HepG2 (cell line): ENCODE measurements around the gene ARHGAP35. TPM values are rescaled to one million over a fixed set of nuclear protein-coding genes. Genes with fewer than 3 reads are reported as not detected.
A peak's percentile ranks its signal among the peaks of the same experiment; 100 is the strongest.

Experiments
- CHD4 ChIP-seq: fragments of 200-600 bp; sonication (generic); IDR thresholded peaks from 2 replicates; pipeline ENCODE4 v1.7.0; 2017; ENCODE audit warnings: mild to moderate bottlenecking, low read length, borderline replicate concordance
- ETV6 ChIP-seq: sonication (generic); formaldehyde crosslinking; conservative IDR thresholded peaks from 2 replicates; pipeline ENCODE4 v1.4.0; 2020; ENCODE audit warnings: missing genetic modification reagents
- FOXO4 ChIP-seq: sonication (generic); formaldehyde crosslinking; conservative IDR thresholded peaks from 2 replicates; pipeline ENCODE4 v1.8.1; 2023; ENCODE audit warnings: missing genetic modification reagents
- MAF1 ChIP-seq: sonication (generic); formaldehyde crosslinking; IDR thresholded peaks from 2 replicates; pipeline ENCODE4 v1.5.0; 2020; ENCODE audit warnings: missing genetic modification reagents, borderline replicate concordance
- RFXAP ChIP-seq: sonication (generic); formaldehyde crosslinking; IDR thresholded peaks from 2 replicates; pipeline ENCODE4 v1.4.0; 2020; ENCODE audit warnings: missing genetic modification reagents, borderline replicate concordance
- SMAD9 ChIP-seq: sonication (generic); formaldehyde crosslinking; IDR thresholded peaks from 2 replicates; pipeline ENCODE4 v1.5.1; 2020; ENCODE audit warnings: mild to moderate bottlenecking, missing genetic modification reagents
- SOX5 ChIP-seq: IDR thresholded peaks from 2 replicates; pipeline ENCODE4 v1.6.1; 2016; ENCODE audit warnings: borderline replicate concordance
- TARDBP ChIP-seq: sonication (generic); formaldehyde crosslinking; IDR thresholded peaks from 2 replicates; pipeline ENCODE4 v1.8.0; 2022; ENCODE audit warnings: mild to moderate bottlenecking, missing genetic modification reagents
- TCF7 ChIP-seq: sonication (generic); IDR thresholded peaks from 2 replicates; pipeline ENCODE4 v1.6.1; 2016; ENCODE audit warnings: antibody characterized with exemption, low read depth
- TEAD2 ChIP-seq: sonication (generic); formaldehyde crosslinking; IDR thresholded peaks from 2 replicates; pipeline ENCODE4 v1.9.0; 2021; ENCODE audit warnings: missing genetic modification reagents
- ZFP36L1 ChIP-seq: sonication (generic); formaldehyde crosslinking; IDR thresholded peaks from 2 replicates; pipeline ENCODE4 v1.8.0; 2022; ENCODE audit warnings: mild to moderate bottlenecking, missing genetic modification reagents, moderate library complexity
- ZMYM3 ChIP-seq: sonication (generic); formaldehyde crosslinking; IDR thresholded peaks from 2 replicates; pipeline ENCODE4 v1.5.1; 2020; ENCODE audit warnings: mild to moderate bottlenecking, missing genetic modification reagents
- ZNF235 ChIP-seq: sonication (generic); formaldehyde crosslinking; IDR thresholded peaks from 2 replicates; pipeline ENCODE4 v1.8.1; 2023; ENCODE audit warnings: mild to moderate bottlenecking, missing genetic modification reagents, borderline replicate concordance
- ZNF883 ChIP-seq: sonication (generic); formaldehyde crosslinking; IDR thresholded peaks from 2 replicates; pipeline ENCODE4 v1.5.1; 2020; ENCODE audit warnings: mild to moderate bottlenecking, missing genetic modification reagents; ENCODE audit errors: not compliant biosample characterization
- polyA plus RNA-seq, 8 experiments: library from polyadenylated mRNA; depleted of rRNA in 3 of 8; stranded (reverse) in 7 of 8; unstranded in 1 of 8; fragments of >200 nt; fragmentation: Illumina TruSeq in 4 of 8; extraction: Trizol in 4 of 8; gene quantifications; 2 replicates each; pipeline versions ENCODE4 v1.2.1 to v1.2.3, GENCODE V29; 2011 to 2016; ENCODE audit warnings: low read depth in 4 of 8, missing spikeins in 1 of 8, mixed read lengths in 1 of 8; ENCODE audit not compliant: insufficient read depth in 1 of 8
- total RNA-seq, 5 experiments: library from RNA; depleted of rRNA; stranded (reverse); fragments of >200 nt; fragmentation: Illumina TruSeq; extraction: Trizol; gene quantifications; 2 replicates each; pipeline ENCODE4 v1.2.3, GENCODE V29; 2016; ENCODE audit warnings: low read depth in 1 of 5
- TF ChIP-seq, protein P1 (sequence below): sonication (generic); formaldehyde crosslinking; IDR thresholded peaks from 2 replicates; pipeline ENCODE4 v1.9.0; 2021; ENCODE audit warnings: missing genetic modification reagents, mild to moderate bottlenecking, borderline replicate concordance
- TF ChIP-seq, protein P2 (sequence below): sonication (generic); formaldehyde crosslinking; IDR thresholded peaks from 2 replicates; pipeline ENCODE4 v1.9.0; 2021; ENCODE audit warnings: missing genetic modification reagents, borderline replicate concordance
- TF ChIP-seq, protein P3 (sequence below): sonication (generic); formaldehyde crosslinking; IDR thresholded peaks from 2 replicates; pipeline ENCODE4 v1.8.0; 2022; ENCODE audit warnings: missing genetic modification reagents, mild to moderate bottlenecking, moderate library complexity, borderline replicate concordance

The ARHGAP35 gene
- total and polyA plus RNA-seq, 2 of the 13 experiments (the other 11 are each of a cell fraction or from before 2014, with no cell fraction given), result 30.1 to 30.2 TPM

DNA sequence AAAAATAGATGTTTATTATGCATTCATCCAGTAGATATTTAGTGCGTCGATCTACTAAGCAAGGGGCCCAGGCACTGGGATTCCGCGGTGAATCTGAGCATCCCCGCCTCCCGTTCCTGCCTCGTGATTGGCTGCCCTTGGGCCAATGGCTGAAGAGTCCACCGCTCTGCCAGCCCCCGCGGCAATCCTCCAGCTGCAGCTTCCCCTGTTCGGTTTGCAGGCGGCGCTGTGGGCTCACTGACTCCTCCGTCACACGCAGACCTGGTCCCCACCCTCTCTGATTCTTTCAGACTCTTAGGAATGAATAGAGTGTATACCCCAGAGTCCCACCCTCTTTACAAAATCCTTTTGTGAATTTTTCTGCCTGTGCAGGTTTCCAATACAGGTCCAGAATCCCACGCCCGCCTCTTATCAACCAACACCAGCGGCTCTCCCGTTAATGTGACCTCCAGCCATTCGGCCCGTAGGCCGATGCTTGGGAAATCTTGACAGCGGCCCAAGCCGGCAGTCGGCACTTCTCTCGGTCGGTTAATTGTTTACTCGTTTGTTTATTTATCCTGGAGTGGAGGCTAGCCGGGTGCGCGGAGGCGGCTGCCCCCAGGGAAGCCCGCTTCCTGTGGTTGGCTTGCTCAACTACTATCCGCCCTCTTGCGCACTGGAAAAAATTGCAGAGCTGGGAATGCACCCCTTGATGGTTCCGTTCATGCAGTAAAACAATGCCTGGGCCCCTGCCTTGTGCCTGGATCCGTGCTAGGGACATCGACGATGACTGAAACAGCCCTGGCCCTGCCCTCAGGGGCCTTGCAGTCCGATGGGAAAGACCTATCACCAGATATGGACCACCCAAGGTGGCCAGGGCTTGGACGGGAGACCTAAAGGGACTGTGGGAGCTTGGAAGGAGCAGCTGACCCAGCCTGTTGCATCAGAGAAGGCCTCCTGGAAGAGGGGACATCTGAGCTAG, 4.5 kb upstream of the ARHGAP35 start (continued):
- no peak for TF ChIP-seq FOXO4 (CRISPR knock-in tag)
- peak; percentile 55; the same call in 1 of the 2 replicates for TF ChIP-seq SOX5 (CRISPR knock-in tag)
- TF ChIP-seq, protein P1, sequence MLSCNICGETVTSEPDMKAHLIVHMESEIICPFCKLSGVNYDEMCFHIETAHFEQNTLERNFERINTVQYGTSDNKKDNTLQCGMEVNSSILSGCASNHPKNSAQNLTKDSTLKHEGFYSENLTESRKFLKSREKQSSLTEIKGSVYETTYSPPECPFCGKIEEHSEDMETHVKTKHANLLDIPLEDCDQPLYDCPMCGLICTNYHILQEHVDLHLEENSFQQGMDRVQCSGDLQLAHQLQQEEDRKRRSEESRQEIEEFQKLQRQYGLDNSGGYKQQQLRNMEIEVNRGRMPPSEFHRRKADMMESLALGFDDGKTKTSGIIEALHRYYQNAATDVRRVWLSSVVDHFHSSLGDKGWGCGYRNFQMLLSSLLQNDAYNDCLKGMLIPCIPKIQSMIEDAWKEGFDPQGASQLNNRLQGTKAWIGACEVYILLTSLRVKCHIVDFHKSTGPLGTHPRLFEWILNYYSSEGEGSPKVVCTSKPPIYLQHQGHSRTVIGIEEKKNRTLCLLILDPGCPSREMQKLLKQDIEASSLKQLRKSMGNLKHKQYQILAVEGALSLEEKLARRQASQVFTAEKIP, result no peak
- TF ChIP-seq ZNF235 (CRISPR knock-in tag), result no peak
- TF ChIP-seq, protein P2, sequence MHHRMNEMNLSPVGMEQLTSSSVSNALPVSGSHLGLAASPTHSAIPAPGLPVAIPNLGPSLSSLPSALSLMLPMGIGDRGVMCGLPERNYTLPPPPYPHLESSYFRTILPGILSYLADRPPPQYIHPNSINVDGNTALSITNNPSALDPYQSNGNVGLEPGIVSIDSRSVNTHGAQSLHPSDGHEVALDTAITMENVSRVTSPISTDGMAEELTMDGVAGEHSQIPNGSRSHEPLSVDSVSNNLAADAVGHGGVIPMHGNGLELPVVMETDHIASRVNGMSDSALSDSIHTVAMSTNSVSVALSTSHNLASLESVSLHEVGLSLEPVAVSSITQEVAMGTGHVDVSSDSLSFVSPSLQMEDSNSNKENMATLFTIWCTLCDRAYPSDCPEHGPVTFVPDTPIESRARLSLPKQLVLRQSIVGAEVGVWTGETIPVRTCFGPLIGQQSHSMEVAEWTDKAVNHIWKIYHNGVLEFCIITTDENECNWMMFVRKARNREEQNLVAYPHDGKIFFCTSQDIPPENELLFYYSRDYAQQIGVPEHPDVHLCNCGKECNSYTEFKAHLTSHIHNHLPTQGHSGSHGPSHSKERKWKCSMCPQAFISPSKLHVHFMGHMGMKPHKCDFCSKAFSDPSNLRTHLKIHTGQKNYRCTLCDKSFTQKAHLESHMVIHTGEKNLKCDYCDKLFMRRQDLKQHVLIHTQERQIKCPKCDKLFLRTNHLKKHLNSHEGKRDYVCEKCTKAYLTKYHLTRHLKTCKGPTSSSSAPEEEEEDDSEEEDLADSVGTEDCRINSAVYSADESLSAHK (CRISPR knock-in tag), result no peak
- peak; percentile 59; the same call in 1 of the 2 replicates for TF ChIP-seq RFXAP (CRISPR knock-in tag)
- no peak for TF ChIP-seq SMAD9 (CRISPR knock-in tag)
- no peak for TF ChIP-seq TCF7
- TF ChIP-seq TARDBP, result no peak
- TF ChIP-seq MAF1 (CRISPR knock-in tag), result no peak
- peak; percentile 74; the same call in 1 of the 2 replicates for TF ChIP-seq CHD4
- TF ChIP-seq ZFP36L1, result peak; percentile 35; the same call in 1 of the 2 replicates
- TF ChIP-seq ZNF883, result no peak
- no peak for TF ChIP-seq ETV6
- TF ChIP-seq, protein P3, sequence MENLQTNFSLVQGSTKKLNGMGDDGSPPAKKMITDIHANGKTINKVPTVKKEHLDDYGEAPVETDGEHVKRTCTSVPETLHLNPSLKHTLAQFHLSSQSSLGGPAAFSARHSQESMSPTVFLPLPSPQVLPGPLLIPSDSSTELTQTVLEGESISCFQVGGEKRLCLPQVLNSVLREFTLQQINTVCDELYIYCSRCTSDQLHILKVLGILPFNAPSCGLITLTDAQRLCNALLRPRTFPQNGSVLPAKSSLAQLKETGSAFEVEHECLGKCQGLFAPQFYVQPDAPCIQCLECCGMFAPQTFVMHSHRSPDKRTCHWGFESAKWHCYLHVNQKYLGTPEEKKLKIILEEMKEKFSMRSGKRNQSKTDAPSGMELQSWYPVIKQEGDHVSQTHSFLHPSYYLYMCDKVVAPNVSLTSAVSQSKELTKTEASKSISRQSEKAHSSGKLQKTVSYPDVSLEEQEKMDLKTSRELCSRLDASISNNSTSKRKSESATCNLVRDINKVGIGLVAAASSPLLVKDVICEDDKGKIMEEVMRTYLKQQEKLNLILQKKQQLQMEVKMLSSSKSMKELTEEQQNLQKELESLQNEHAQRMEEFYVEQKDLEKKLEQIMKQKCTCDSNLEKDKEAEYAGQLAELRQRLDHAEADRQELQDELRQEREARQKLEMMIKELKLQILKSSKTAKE (CRISPR knock-in tag), result no peak
- no peak for TF ChIP-seq TEAD2 (CRISPR knock-in tag)
- TF ChIP-seq ZMYM3 (CRISPR knock-in tag), result 0 out of 2 replicates have a peak, but pooled peaks have one; percentile 38
